ENCODE results near the gene FRAT2. TPM values are rescaled to one million over a fixed set of nuclear protein-coding genes. Genes with fewer than 3 reads are reported as not detected.
A peak's percentile ranks its signal among the peaks of the same experiment; 100 is the strongest.

Gene FRAT2
- total and polyA plus RNA-seq, 2 of the 13 experiments (the other 11 are each of a cell fraction or from before 2014, with no cell fraction given), result 7.2 to 14.1 TPM

DNA sequence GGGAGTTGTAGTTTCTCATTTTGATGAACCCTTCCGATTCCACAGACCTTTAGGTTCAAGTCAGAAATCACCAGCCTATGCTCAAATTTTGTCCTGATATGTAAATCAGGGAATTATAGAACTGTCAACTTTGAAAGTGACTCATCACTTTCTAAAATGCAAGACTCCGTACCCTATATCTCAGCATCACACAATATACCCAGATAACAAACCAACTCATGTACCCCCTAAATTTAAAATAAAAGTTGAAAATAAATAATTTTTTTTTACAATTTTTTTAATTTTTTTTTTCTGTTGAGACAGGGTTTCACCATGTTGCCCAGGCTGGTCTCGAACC, 41.7 kb downstream of the FRAT2 start (continued):
- TF ChIP-seq NFYC (CRISPR knock-in tag; IDR thresholded peaks at IDR 0.05) (no peak), PHF8 (CRISPR knock-in tag; IDR thresholded peaks at IDR 0.05) (no peak), HES4 (CRISPR knock-in tag; IDR thresholded peaks at IDR 0.05; ENCODE audit: borderline replicate concordance) (no peak), BHLHE40 (IDR thresholded peaks at IDR 0.05; ENCODE audit: low read length) (no peak), NR2F6 (IDR thresholded peaks at IDR 0.05) (no peak), NR2F6 (CRISPR knock-in tag; IDR thresholded peaks at IDR 0.05) (no peak), FOXK2 (IDR thresholded peaks at IDR 0.05) (no peak), PHF21A (CRISPR knock-in tag; IDR thresholded peaks at IDR 0.05) (0 out of 2 replicates have a peak, but pooled peaks have one; percentile 7), ADNP (CRISPR knock-in tag; IDR thresholded peaks at IDR 0.05) (no peak), ZNF136 (CRISPR knock-in tag; IDR thresholded peaks at IDR 0.05; ENCODE audit: low read depth) (no peak)
- TF ChIP-seq, protein P1, sequence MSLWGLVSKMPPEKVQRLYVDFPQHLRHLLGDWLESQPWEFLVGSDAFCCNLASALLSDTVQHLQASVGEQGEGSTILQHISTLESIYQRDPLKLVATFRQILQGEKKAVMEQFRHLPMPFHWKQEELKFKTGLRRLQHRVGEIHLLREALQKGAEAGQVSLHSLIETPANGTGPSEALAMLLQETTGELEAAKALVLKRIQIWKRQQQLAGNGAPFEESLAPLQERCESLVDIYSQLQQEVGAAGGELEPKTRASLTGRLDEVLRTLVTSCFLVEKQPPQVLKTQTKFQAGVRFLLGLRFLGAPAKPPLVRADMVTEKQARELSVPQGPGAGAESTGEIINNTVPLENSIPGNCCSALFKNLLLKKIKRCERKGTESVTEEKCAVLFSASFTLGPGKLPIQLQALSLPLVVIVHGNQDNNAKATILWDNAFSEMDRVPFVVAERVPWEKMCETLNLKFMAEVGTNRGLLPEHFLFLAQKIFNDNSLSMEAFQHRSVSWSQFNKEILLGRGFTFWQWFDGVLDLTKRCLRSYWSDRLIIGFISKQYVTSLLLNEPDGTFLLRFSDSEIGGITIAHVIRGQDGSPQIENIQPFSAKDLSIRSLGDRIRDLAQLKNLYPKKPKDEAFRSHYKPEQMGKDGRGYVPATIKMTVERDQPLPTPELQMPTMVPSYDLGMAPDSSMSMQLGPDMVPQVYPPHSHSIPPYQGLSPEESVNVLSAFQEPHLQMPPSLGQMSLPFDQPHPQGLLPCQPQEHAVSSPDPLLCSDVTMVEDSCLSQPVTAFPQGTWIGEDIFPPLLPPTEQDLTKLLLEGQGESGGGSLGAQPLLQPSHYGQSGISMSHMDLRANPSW (CRISPR knock-in tag; IDR thresholded peaks at IDR 0.05; ENCODE audit: borderline replicate concordance), result 0 out of 2 replicates have a peak, but pooled peaks have one; percentile 0
- TF ChIP-seq, protein P2, sequence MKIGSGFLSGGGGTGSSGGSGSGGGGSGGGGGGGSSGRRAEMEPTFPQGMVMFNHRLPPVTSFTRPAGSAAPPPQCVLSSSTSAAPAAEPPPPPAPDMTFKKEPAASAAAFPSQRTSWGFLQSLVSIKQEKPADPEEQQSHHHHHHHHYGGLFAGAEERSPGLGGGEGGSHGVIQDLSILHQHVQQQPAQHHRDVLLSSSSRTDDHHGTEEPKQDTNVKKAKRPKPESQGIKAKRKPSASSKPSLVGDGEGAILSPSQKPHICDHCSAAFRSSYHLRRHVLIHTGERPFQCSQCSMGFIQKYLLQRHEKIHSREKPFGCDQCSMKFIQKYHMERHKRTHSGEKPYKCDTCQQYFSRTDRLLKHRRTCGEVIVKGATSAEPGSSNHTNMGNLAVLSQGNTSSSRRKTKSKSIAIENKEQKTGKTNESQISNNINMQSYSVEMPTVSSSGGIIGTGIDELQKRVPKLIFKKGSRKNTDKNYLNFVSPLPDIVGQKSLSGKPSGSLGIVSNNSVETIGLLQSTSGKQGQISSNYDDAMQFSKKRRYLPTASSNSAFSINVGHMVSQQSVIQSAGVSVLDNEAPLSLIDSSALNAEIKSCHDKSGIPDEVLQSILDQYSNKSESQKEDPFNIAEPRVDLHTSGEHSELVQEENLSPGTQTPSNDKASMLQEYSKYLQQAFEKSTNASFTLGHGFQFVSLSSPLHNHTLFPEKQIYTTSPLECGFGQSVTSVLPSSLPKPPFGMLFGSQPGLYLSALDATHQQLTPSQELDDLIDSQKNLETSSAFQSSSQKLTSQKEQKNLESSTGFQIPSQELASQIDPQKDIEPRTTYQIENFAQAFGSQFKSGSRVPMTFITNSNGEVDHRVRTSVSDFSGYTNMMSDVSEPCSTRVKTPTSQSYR (CRISPR knock-in tag; IDR thresholded peaks at IDR 0.05; ENCODE audit: borderline replicate concordance), result no peak
- TF ChIP-seq, protein P3, sequence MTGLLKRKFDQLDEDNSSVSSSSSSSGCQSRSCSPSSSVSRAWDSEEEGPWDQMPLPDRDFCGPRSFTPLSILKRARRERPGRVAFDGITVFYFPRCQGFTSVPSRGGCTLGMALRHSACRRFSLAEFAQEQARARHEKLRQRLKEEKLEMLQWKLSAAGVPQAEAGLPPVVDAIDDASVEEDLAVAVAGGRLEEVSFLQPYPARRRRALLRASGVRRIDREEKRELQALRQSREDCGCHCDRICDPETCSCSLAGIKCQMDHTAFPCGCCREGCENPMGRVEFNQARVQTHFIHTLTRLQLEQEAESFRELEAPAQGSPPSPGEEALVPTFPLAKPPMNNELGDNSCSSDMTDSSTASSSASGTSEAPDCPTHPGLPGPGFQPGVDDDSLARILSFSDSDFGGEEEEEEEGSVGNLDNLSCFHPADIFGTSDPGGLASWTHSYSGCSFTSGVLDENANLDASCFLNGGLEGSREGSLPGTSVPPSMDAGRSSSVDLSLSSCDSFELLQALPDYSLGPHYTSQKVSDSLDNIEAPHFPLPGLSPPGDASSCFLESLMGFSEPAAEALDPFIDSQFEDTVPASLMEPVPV (CRISPR knock-in tag; IDR thresholded peaks at IDR 0.05), result no peak
- TF ChIP-seq, protein P4, sequence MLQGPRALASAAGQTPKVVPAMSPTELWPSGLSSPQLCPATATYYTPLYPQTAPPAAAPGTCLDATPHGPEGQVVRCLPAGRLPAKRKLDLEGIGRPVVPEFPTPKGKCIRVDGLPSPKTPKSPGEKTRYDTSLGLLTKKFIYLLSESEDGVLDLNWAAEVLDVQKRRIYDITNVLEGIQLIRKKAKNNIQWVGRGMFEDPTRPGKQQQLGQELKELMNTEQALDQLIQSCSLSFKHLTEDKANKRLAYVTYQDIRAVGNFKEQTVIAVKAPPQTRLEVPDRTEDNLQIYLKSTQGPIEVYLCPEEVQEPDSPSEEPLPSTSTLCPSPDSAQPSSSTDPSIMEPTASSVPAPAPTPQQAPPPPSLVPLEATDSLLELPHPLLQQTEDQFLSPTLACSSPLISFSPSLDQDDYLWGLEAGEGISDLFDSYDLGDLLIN (CRISPR knock-in tag; IDR thresholded peaks at IDR 0.05; ENCODE audit: borderline replicate concordance), result no peak
- TF ChIP-seq, protein P5, sequence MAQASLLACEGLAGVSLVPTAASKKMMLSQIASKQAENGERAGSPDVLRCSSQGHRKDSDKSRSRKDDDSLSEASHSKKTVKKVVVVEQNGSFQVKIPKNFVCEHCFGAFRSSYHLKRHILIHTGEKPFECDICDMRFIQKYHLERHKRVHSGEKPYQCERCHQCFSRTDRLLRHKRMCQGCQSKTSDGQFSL (CRISPR knock-in tag; IDR thresholded peaks at IDR 0.05), result no peak
- TF ChIP-seq, protein P6, sequence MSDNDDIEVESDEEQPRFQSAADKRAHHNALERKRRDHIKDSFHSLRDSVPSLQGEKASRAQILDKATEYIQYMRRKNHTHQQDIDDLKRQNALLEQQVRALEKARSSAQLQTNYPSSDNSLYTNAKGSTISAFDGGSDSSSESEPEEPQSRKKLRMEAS (IDR thresholded peaks at IDR 0.05), result no peak
